ENCODE results near the gene PER2.
A peak's percentile ranks its signal among the peaks of the same experiment; 100 is the strongest.

PER2 gene

DNA sequence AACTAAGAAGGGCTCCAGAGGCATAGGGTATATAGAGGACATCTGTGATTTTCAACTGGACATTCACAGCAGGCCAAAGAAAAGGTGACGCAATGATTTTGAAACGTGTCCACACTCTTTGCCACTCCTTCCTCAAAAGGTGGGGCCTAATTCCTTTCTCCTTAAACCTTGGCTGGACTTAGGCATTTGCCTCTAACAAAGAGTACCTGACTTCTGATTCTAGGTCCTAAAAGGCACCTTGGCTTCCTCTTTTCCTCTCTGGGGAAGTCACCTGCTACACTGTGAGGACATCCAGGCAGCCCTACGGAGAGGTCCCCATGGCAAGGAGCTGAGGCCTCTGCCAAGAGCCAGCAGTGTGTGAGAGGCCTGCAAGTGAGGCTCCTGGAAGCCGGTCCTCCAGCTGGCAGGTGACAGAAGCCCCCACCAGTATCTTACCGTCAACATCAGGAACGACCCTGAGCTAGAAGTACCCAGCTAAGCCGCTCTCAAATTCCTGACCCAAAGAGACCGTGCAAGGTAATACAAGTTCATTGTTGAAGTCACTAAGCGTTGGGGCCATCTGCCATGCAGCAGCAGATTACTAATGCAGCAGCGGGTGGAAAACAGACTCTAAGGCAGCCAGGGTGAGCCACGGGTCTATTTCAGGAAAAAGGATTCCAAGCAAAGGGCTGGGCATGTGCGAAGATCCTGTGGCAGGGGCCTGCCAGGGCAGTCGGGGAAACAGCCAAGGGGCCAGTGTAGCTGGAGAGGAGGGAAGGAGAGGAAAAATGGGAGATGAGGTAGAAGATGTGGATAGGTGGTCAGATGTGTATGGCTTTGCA lies 41.2 kb downstream of the PER2 start:
- DNase-seq: no peak

- no peak for DNase-seq
These were observed 44.3 kb downstream of the PER2 start for GRCh38 chr2:238244151-238244550.

DNA sequence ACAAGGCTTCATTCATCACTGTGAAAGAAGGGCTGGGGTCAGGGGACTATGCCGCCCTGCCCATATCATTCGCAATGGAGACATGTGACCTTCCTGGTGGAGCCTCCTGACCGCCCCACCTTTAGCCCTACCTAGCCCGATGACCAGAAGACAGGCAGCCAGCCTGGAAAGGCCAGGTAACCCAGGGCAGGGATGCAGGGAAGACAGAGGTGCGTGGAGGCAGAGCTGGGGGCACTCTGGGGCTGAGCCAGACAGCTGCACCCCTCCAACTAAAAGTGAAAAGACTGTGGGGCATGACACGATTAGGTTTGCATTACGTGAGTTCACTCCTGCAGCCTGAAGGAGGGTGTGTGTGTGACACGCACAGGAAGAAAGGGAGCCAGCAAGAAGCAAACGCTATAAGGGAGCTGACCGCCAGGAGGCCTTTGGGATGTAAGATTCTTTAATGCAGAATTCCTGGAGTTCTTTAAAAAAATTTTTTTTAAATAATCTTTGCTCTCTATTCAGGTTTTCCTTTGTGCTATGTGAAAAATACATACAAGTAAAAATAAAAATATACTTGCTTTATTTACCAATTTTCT lies 44.8 kb downstream of the PER2 start:
- DNase-seq: no peak

DNA sequence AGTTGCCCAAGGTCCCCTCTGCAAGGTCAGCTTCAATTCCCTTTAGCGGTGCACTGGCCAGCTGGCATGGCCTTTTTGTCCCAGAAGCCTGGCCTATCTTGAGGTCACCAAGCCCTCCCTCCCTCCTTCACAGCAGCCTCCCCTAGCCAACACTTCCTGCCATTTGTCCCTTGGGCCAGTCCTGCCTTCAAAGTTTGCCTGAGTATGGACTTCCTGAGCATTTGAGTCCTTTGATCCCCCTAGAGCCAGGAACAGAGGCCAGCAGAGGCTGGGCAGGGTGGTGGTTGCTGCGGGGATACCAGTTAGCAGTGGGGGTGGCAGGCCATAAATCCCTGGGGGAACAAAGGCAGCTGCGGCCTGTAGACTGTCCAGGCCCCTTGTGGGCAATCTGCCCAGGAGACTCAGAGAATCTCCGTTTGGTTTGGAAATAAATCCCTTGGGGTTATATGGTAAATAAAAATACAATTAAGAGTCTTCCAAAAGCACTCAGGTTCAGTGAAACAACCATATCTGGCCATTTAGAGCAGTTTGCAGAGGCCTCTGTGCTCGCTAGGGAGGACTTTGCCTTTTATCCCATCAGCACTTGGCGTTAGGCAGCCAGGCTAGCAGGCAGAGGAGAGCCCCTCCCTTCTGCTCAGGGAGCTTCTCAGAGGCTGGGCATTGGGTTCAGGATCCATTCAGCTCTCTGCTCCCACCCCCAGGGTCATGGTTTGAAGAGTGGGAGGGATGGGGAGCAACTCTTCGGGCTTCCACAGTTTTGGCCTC lies 45.5 kb downstream of the PER2 start:
- no peak for DNase-seq

DNA sequence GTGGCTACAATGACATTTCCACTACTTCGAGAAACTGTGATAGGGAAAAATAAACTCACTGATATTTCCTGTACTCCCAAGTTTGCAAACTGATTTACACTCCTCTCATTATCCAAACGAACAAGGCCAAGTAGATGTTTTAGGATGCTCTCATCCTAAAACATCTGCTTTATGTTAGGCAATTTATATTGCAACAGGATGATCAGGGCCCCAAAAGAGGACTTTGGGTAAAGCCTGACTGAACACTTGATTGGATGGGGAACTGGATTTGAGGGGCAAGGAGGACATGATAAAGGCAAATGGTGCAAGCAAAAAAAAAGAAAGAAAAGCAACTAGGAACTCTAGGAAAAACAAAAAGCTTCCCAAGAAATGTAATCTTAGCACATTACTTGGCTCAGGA lies 46.4 kb downstream of the PER2 start:
- no peak for DNase-seq

DNA sequence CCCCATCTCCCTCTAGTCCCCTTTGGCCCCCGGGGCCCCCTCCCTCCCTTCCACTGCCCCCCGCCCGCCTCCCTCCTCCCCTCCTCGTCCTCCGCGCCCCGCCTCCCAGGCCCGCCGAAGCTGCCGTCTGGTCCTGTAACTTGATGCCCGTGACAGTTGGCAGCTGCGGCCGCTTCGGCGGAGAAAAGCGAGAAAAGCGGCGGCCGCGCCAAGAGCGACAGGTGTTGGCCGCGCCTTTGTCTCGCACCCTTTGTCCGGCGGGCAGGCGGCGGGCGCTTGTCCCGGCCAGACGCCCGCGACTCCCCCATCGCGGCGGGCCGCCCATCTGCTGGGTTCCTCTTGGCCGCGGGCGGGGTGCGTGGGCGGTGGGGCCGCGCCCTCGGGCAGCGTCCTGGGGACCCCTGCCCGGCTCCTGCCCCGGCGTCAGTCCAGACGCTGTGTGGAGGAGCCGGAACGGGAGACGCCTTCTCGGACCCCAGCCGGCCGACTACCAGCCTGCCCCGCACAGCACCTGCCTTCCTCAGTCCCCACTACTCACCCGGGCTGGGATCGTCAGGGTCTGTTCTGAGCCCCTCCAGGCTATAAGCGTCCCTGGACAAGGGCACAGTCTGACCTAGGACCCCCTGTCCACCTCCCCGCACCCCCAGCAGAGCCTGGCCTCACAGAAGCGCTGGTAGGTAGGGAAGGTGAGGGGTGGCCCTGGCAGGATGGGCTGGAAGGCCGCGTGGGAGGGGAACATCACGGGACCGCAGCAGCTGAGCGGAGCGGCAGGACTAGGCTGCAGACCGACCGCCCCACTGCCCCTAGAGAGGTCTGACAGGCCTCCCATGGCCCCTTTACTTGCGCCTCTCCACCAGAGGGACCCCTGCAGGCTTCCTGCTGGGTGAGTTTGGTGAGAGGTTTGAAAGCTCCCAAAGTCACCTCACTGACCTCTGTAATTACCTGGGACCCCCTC lies 47.4 kb downstream of the PER2 start:
- DNase-seq: peak; percentile 30

- peak; percentile 83 for DNase-seq
These were observed 48.3 kb downstream of the PER2 start, which contains the start of gene HES6 for GRCh38 chr2:238239863-238240756. TSS of gene HES6 (minus strand) at chr2:238240038. CDS start at chr2:238239905, 133 bp downstream.

- peak; percentile 50 for DNase-seq
These were observed 48.9 kb downstream of the PER2 start for GRCh38 chr2:238239543-238239862.

DNA sequence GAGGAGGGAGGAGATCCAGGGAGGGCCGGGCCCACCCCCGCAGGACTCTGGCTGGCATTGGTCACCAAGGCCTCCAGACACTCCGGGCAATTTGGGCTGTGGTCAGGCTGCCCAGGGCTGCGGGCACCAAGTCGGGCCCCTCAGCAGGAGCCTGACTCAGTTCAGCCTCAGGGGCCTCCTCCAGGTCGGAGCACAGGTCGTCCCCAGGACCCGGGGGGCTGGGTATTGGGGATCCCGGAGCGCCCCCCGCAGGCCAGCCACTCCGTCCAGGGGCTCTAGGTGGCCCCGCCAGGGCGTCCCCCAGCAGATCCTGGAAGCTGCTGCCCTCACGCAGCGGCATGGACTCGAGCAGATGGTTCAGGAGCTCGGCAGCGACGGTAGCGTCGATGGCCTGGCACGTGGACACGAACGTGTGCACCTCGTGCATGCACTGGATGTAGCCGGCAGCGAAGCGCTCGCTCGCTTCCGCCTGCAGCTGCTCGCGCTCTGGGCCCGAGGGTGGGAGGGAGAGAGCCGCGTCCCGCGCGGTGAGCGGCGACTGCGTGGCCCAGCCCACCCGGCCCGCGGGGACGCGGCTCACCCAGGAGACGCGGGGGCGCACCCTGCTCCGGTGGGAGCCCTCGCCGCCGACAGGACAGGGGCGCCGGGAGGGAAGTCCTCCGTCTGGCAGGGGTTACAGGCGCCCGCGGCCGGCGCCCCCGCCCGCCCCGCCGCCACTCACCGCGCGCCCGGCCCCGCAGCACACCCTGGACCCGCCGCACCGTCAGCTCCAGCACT lies 49.5 kb downstream of the PER2 start:
- DNase-seq: peak; percentile 58

GRCh38 chr2:238238311-238238765 lies 50.1 kb downstream of the PER2 start:
- no peak for DNase-seq

DNA sequence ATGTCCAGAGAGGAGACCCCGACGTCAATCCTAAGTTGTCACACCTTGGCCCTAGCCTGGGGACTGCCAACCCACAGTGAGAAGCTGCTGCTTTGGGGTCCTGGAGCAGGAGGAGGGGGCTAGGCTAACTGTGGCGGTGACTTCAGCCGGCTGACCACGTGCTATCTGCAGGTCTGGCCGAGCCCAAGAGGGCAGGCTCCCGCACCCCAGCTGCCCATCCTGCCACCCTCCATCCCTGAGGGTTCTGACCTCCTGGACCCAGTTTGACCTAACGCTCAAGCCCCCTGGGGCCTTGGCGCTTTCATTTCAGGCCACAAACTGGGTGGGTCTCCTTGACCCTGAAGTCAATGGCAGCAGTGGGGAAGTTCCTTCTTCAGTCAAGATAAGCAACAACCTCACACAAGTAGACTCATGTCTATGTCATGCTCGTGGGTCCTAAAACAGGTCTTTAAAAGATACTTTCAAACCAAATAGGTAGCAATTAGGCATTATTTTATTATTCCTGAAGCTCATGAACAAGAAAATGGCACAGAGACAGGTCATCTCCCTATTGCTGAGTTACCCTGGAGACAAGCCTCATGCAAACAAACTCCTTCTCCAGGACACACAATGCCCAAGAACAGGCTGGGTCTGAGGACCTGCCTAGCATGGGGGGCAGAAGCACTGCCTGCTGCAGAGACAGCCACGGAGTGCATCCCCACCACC lies 50.8 kb downstream of the PER2 start:
- DNase-seq: no peak

DNA sequence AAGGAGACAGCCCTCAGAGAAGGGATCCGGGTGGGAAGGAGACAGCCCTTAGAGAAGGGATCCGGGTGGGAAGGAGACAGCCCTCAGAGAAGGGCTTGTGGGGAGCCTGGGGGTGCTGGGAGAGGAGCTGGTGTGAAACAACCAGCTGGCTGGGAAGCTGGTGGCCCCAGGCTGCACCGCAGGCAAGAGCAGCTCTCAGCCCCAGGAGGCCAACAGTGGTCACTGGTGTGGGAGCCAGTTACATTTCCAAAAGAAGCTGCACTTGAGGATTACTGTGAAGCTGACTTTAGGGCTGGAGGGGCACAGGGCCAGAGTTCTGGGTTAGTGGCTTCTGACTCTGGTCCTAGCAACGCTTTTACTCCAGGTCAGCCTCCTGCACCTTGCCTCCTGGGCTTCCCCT lies 51.8 kb downstream of the PER2 start:
- DNase-seq: no peak

- no peak for DNase-seq
These were observed 52.6 kb downstream of the PER2 start for GRCh38 chr2:238235856-238236255.

GRCh38 chr2:238235331-238235732 lies 53.1 kb downstream of the PER2 start:
- no peak for DNase-seq

DNA sequence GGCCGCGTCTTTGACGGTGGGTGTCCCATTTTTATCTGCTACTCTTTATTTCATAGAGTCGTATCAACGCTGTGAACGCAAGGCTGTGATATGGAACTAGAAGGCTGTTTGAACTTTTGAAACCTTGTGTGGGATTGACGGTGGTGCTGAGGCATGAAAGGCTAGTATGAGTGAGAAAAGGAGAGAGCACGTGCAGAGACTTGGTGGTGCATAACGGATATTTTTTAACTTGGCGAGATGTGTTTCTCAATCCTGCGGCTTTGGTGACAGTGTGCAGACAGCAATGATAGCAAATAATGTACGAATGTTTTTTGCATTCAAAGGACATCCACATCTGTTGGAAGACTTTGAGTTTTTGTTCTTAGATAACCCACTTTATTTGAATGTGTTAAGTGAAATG lies 54.8 kb downstream of the PER2 start:
- no peak for DNase-seq

- no peak for DNase-seq
These were observed 56.6 kb downstream of the PER2 start for GRCh38 chr2:238231809-238232208.

DNA sequence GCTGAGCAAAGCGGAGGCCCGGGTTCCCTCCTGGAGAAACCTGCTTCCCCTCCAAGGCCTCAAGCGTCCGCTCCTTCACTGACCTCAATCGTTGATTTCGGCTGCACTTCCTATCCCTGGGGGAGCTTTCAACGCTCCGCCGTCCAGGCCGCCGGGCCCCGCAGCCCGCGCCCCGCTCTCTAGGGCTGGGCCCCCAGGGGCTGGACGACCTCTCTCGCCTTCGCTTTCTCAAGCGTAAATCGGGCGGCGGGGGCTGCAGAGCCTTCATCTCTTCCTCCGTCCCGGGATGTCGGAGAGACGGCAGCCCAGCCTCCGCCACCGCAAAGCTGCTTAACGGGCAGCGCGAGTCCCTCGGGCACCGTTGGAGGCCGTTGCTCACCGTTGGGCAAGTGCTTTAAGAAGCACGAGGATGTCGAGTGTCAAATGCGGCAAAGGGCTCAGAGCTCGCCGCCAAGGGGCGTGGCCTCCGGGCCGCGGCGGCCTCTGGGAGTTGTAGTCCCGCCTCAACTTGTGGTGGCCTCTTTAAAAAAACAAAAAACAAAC lies 57.1 kb downstream of the PER2 start:
- peak; percentile 84 for DNase-seq

DNA sequence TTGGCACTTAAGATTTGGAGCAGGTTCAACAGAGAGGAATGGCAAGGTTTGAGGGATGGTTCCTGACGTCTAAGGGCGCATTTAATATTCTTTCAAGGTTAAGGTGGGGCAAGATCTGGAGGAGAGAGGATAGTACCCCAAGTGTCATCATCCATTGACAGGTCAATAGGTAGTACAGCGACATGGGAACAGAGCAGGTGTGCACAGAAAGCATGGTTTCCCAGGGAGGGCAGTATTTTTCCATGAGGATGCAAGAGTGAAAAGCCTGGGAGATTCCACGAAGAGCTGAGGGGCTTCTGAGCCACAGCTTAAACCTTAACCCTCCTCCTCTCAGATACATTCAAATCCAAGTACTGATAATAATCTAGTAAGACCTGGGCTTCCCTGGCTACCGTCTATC lies 57.7 kb downstream of the PER2 start:
- DNase-seq: no peak

DNA sequence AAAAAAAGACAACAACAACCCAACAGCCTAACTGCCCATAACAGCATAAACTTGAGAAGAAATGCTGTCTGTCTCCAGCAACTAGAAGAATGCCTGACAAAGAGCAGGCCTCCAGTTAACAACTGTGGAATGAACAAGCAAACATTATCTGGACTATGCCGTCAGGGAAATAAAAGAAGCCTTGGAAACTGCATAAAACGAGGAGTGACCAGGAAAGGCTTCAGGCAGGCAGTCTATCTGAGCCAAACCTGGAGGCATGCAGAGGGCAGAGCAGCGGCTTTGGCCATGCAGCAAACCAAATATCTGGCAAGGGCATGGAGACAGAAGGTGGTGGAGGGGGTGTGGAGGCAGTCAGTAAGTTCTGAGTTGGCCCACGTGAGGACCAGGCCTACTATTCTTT lies 59.7 kb downstream of the PER2 start:
- no peak for DNase-seq

DNA sequence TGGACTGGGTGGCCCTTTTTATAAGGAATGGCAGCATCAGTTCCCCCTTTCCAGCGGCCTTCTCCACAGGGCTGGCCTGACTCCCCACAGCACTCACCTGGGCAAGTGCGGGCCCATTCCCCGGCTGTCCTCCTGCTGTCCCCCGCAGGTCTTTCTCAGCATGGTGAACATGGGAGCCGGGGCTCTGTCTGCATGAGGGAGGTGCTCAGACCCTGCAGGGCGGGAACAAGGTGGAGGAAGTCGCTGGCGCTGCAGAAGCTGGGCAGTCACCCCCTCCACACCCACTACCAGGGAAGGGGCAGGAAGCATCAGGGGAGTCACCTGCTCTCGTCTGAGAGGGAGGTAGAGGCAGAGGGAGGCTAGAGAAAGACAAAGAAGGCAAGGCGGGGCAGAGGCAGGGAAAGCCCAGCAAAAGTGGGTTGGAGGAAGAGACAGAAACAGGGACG lies 60.8 kb downstream of the PER2 start:
- no peak for DNase-seq
